Panc1 (cell line): ENCODE data around the gene IPO4. TPM values are rescaled to one million over a fixed set of nuclear protein-coding genes. Genes with fewer than 3 reads are reported as not detected.

ENCODE experiments used
- ATAC-seq: fragments of 200-7000 bp; cut with Tn5 transposase; 2 replicates; pipeline ENCODE4 v1.9.1; 2020; ENCODE audit warnings: mild to moderate bottlenecking, moderate library complexity
- BruUV-seq: library from RNA; stranded (reverse); fragments of 400-500 nt; replicated peaks from 2 replicates; lab custom pipeline; 2021; lab: Mats Ljungman, UMichigan
- CTCF ChIA-PET: fragments of 300-600 bp; sonication (Branson Sonifier 250); formaldehyde crosslinking; loops from one replicate; lab custom pipeline; 2022; ENCODE audit warnings: antibody characterized with exemption; lab: Charles Lee
- POLR2A ChIA-PET: fragments of 300-600 bp; sonication (Branson Sonifier 250); formaldehyde crosslinking; loops from one replicate; lab custom pipeline; 2022; ENCODE audit warnings: antibody characterized with exemption; lab: Charles Lee
- DNase-seq: peaks from one replicate; pipeline ENCODE4 v3.0.0-alpha.2; 2010; ENCODE audit warnings: low read depth, low spot score
- H3K27ac ChIP-seq: 2 replicates; pipeline ENCODE4 v1.5.1; 2011; ENCODE audit warnings: mild to moderate bottlenecking, low read length, inconsistent platforms
- H3K27me3 ChIP-seq: fragments of 200-500 bp; sonication (Bioruptor generic); 2 replicates; pipeline ENCODE4 v1.6.0; 2014; ENCODE audit warnings: low read length, inconsistent platforms; ENCODE audit not compliant: control insufficient read depth, insufficient read depth
- H3K36me3 ChIP-seq: fragments of 200-500 bp; sonication (Bioruptor generic); 2 replicates; pipeline ENCODE4 v1.5.1; 2014; ENCODE audit warnings: inconsistent platforms, mild to moderate bottlenecking, low read length, moderate library complexity; ENCODE audit not compliant: control insufficient read depth, insufficient read depth
- H3K4me1 ChIP-seq: 2 replicates; pipeline ENCODE4 v1.5.1; 2011; ENCODE audit warnings: inconsistent platforms, mild to moderate bottlenecking, low read length, moderate library complexity; ENCODE audit not compliant: control insufficient read depth, insufficient read depth
- H3K4me3 ChIP-seq, 2 experiments: 2 replicates each; pipeline ENCODE4 v1.5.1; 2011 to 2012; ENCODE audit warnings: low read depth in 2 of 2, low read length in 2 of 2, mild to moderate bottlenecking in 2 of 2, inconsistent platforms in 1 of 2, moderate library complexity in 1 of 2
- H3K9me3 ChIP-seq: fragments of 200-500 bp; sonication (Bioruptor generic); 2 replicates; pipeline ENCODE4 v1.5.1; 2014; ENCODE audit warnings: low read depth, mild to moderate bottlenecking, inconsistent platforms, low read length, moderate library complexity; ENCODE audit not compliant: control insufficient read depth, insufficient read depth
- CTCF ChIP-seq: fragments of 450-650 bp; IDR thresholded peaks from 2 replicates; pipeline ENCODE4 v1.5.1; 2017; ENCODE audit warnings: mild to moderate bottlenecking
- POLR2AphosphoS5 ChIP-seq: IDR thresholded peaks from 2 replicates; pipeline ENCODE4 v1.6.1; 2012; ENCODE audit warnings: mild to moderate bottlenecking, low read depth, low read length, moderate library complexity
- SIN3A ChIP-seq: IDR thresholded peaks from 2 replicates; pipeline ENCODE4 v1.6.1; 2012; ENCODE audit warnings: low read depth, mild to moderate bottlenecking, low read length, moderate library complexity, borderline replicate concordance; ENCODE audit not compliant: insufficient read depth
- TCF7L2 ChIP-seq: IDR thresholded peaks from 2 replicates; pipeline ENCODE4 v1.6.1; 2011; ENCODE audit warnings: mild to moderate bottlenecking, low read depth, low read length, inconsistent platforms
- in situ Hi-C: cut with HindIII; loops from 2 replicates; pipeline ENCODE4 v1.10.0; 2016; ENCODE audit warnings: low sequenced_read_pairs, low pct_unique_long_range_greater_than_20kb
- intact Hi-C: fragments of 100-400 bp; cut with micrococcal nuclease; formaldehyde crosslinking; loops from one replicate; pipeline ENCODE4 v1.10.0; 2022; ENCODE audit not compliant: unreplicated experiment
- total RNA-seq: library from RNA; stranded (reverse); gene quantifications from one replicate; pipeline ENCODE4 v1.2.1, GENCODE V29; 2021; ENCODE audit not compliant: unreplicated experiment
- TF ChIP-seq, protein P1 (sequence below), 2 experiments: IDR thresholded peaks; 2 replicates each; pipeline ENCODE4 v1.6.1; 2011 to 2012; ENCODE audit warnings: low read depth in 2 of 2, control low read depth in 1 of 2, low read length in 1 of 2, mild to moderate bottlenecking in 1 of 2, moderate library complexity in 1 of 2; ENCODE audit not compliant: insufficient read depth in 1 of 2

Gene IPO4
- total RNA-seq, 1 experiment from 2014 or later = 103 TPM

GRCh38 chr14:24150993-24151392 lies 37.6 kb downstream of the IPO4 start:
- in situ Hi-C loops = no loop called here
- POLR2A ChIA-PET = interaction anchor here (0.5 to 0.6 kb wide), 3 partner anchors 15 to 41 kb away, joined by 3 to 9 read pairs (median 3); partner anchors contain the start of gene PSME1

DNA sequence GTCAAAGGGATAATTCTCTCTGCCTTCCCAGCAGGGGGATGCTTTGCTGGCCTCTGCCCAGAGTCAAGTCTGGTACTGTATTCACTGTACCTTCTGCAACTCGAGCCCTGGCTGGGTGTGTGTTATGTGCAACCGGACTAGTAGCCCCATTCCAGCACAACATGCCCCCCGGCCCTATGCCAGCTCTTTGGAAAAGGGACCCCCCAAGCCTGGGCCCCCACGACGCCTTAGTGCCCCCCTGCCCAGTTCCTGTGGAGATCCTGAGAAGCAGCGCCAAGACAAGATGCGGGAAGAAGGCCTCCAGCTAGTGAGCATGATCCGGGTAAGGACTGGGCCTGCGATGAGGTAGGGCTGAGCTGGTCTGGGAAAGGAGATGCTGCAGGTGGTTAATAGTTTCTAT lies 38.0 kb downstream of the IPO4 start:
- POLR2A ChIA-PET = interaction anchor here (0.6 kb wide), 1 partner anchor 40 kb away, joined by 9 read pairs; no protein-coding TSS in a partner anchor
- peaks cover 6% of the 10 kb centered on the region for H3K36me3 ChIP-seq

More at GRCh38 chr14:24150993-24151392, 37.6 kb downstream of the IPO4 start:
- intact Hi-C loops = no loop called here
- CTCF ChIA-PET = interaction anchor here (0.6 to 0.7 kb wide), 2 partner anchors 41 to 95 kb away, joined by 4 to 15 read pairs; no protein-coding TSS in a partner anchor
- Histone ChIP-seq H3K4me3 (no peak overlapping the region), H3K27me3 (no peaks in the 10 kb centered on the region), H3K4me1 (no peaks in the 10 kb centered on the region), H3K9me3 (no peaks in the 10 kb centered on the region), H3K27ac (no peak overlapping the region), H3K36me3 (peaks cover 6% of the 10 kb centered on the region)
- BruUV-seq = no TSS peak
- no peak for TF ChIP-seq CTCF
- TF ChIP-seq POLR2AphosphoS5 = no peak
- TF ChIP-seq SIN3A = no peak
- no peak for TF ChIP-seq TCF7L2
- TF ChIP-seq, protein P1, sequence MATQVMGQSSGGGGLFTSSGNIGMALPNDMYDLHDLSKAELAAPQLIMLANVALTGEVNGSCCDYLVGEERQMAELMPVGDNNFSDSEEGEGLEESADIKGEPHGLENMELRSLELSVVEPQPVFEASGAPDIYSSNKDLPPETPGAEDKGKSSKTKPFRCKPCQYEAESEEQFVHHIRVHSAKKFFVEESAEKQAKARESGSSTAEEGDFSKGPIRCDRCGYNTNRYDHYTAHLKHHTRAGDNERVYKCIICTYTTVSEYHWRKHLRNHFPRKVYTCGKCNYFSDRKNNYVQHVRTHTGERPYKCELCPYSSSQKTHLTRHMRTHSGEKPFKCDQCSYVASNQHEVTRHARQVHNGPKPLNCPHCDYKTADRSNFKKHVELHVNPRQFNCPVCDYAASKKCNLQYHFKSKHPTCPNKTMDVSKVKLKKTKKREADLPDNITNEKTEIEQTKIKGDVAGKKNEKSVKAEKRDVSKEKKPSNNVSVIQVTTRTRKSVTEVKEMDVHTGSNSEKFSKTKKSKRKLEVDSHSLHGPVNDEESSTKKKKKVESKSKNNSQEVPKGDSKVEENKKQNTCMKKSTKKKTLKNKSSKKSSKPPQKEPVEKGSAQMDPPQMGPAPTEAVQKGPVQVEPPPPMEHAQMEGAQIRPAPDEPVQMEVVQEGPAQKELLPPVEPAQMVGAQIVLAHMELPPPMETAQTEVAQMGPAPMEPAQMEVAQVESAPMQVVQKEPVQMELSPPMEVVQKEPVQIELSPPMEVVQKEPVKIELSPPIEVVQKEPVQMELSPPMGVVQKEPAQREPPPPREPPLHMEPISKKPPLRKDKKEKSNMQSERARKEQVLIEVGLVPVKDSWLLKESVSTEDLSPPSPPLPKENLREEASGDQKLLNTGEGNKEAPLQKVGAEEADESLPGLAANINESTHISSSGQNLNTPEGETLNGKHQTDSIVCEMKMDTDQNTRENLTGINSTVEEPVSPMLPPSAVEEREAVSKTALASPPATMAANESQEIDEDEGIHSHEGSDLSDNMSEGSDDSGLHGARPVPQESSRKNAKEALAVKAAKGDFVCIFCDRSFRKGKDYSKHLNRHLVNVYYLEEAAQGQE (IDR thresholded peaks at IDR 0.05; ENCODE audit: insufficient read depth in 1 of 2, low read depth in 2 of 2, low read length in 1 of 2) = no peak
- DNase-seq (no peak), ATAC-seq (no peak)

More for the DNA sequence above, 38.0 kb downstream of the IPO4 start:
- Histone ChIP-seq H3K27me3 (no peaks in the 10 kb centered on the region), H3K9me3 (no peaks in the 10 kb centered on the region), H3K4me3 (no peak overlapping the region), H3K27ac (no peak overlapping the region), H3K4me1 (peaks cover 3% of the 10 kb centered on the region; the same call in 1 of the 2 replicates)
- DNase-seq (no peak), ATAC-seq (no peak)
- in situ Hi-C loops = no loop called here
- intact Hi-C loops = no loop called here
- no TSS peak for BruUV-seq
- TF ChIP-seq CTCF (no peak), POLR2AphosphoS5 (no peak), TCF7L2 (no peak), SIN3A (no peak)
- TF ChIP-seq, protein P1 (IDR thresholded peaks at IDR 0.05; ENCODE audit: insufficient read depth in 1 of 2, low read depth in 2 of 2, low read length in 1 of 2) = no peak
- CTCF ChIA-PET = interaction anchor here (0.7 to 0.9 kb wide), 2 partner anchors 41 to 60 kb away, joined by 3 to 15 read pairs; no protein-coding TSS in a partner anchor
